ENCODE data around the gene PVALB. TPM values are rescaled to one million over a fixed set of nuclear protein-coding genes. Genes with fewer than 3 reads are reported as not detected.

The PVALB gene
- total and polyA plus RNA-seq, 4 donors = 10.0 to 22.8 (median 13.7) TPM

- Histone ChIP-seq H3K27me3 (ENCODE audit: control insufficient read depth, insufficient read depth, low read length) (peaks cover 2% of the 10 kb centered on the region), H3K27ac (ENCODE audit: low read depth, low read length) (no peak overlapping the region), H3K36me3 (ENCODE audit: control insufficient read depth, insufficient read depth, low read length) (no peaks in the 10 kb centered on the region), H3K4me1 (ENCODE audit: control insufficient read depth, insufficient read depth, low read length) (peaks cover 9% of the 10 kb centered on the region), H3K4me3 (ENCODE audit: low read depth, low read length) (no peak overlapping the region), H3K9me3 (ENCODE audit: control insufficient read depth, insufficient read depth, low read length) (no peaks in the 10 kb centered on the region)
- DNase-seq (ENCODE audit: low read depth in 4 of 6, low spot score in 6 of 6) = no peak
- 85% methylated on average over 13 of the region's 14 CpGs for WGBS (ENCODE audit: insufficient coverage)
Measured at GRCh38 chr22:36850056-36850455, 33.2 kb upstream of the PVALB start.

GRCh38 chr22:36846949-36847348 is 30.1 kb upstream of the PVALB start:
- no peaks in the 10 kb centered on the region for H3K9me3 ChIP-seq (ENCODE audit: control insufficient read depth, insufficient read depth, low read length)
- H3K36me3 ChIP-seq (ENCODE audit: control insufficient read depth, insufficient read depth, low read length) = no peaks in the 10 kb centered on the region
- H3K27me3 ChIP-seq (ENCODE audit: control insufficient read depth, insufficient read depth, low read length) = peaks cover 2% of the 10 kb centered on the region
- no peaks in the 10 kb centered on the region for H3K4me1 ChIP-seq (ENCODE audit: control insufficient read depth, insufficient read depth, low read length)
- 57% methylated on average over 6 of the region's 6 CpGs for WGBS (ENCODE audit: insufficient coverage)
- no peak overlapping the region for H3K4me3 ChIP-seq (ENCODE audit: low read depth, low read length)
- DNase-seq (ENCODE audit: low read depth in 4 of 6, low spot score in 6 of 6) = no peak
- no peak overlapping the region for H3K27ac ChIP-seq (ENCODE audit: low read depth, low read length)

- 73% methylated on average over 5 of the region's 5 CpGs for WGBS (ENCODE audit: insufficient coverage)
- H3K4me1 ChIP-seq (ENCODE audit: control insufficient read depth, insufficient read depth, low read length) = no peaks in the 10 kb centered on the region
- H3K9me3 ChIP-seq (ENCODE audit: control insufficient read depth, insufficient read depth, low read length) = no peaks in the 10 kb centered on the region
- no peaks in the 10 kb centered on the region for H3K36me3 ChIP-seq (ENCODE audit: control insufficient read depth, insufficient read depth, low read length)
- no peak overlapping the region for H3K27ac ChIP-seq (ENCODE audit: low read depth, low read length)
- H3K4me3 ChIP-seq (ENCODE audit: low read depth, low read length) = no peak overlapping the region
- no peak for DNase-seq (ENCODE audit: low read depth in 4 of 6, low spot score in 6 of 6)
- peaks cover 2% of the 10 kb centered on the region for H3K27me3 ChIP-seq (ENCODE audit: control insufficient read depth, insufficient read depth, low read length)
Measured at GRCh38 chr22:36846271-36846670, 29.4 kb upstream of the PVALB start.

- no peak for DNase-seq (ENCODE audit: low read depth in 4 of 6, low spot score in 6 of 6)
- H3K4me3 ChIP-seq (ENCODE audit: low read depth, low read length) = no peak overlapping the region
- no peaks in the 10 kb centered on the region for H3K9me3 ChIP-seq (ENCODE audit: control insufficient read depth, insufficient read depth, low read length)
- H3K4me1 ChIP-seq (ENCODE audit: control insufficient read depth, insufficient read depth, low read length) = no peaks in the 10 kb centered on the region
- no peaks in the 10 kb centered on the region for H3K36me3 ChIP-seq (ENCODE audit: control insufficient read depth, insufficient read depth, low read length)
- no peak overlapping the region for H3K27ac ChIP-seq (ENCODE audit: low read depth, low read length)
- no peaks in the 10 kb centered on the region for H3K27me3 ChIP-seq (ENCODE audit: control insufficient read depth, insufficient read depth, low read length)
- WGBS (ENCODE audit: insufficient coverage) = 85% methylated on average over 8 of the region's 8 CpGs
Measured at GRCh38 chr22:36840106-36840505, 23.3 kb upstream of the PVALB start.

GRCh38 chr22:36839356-36840073 is 22.7 kb upstream of the PVALB start:
- DNase-seq (ENCODE audit: low read depth in 4 of 6, low spot score in 6 of 6) = no peak
- Histone ChIP-seq H3K4me3 (ENCODE audit: low read depth, low read length) (no peak overlapping the region), H3K9me3 (ENCODE audit: control insufficient read depth, insufficient read depth, low read length) (no peaks in the 10 kb centered on the region), H3K36me3 (ENCODE audit: control insufficient read depth, insufficient read depth, low read length) (no peaks in the 10 kb centered on the region), H3K4me1 (ENCODE audit: control insufficient read depth, insufficient read depth, low read length) (no peaks in the 10 kb centered on the region), H3K27ac (ENCODE audit: low read depth, low read length) (no peak overlapping the region), H3K27me3 (ENCODE audit: control insufficient read depth, insufficient read depth, low read length) (no peaks in the 10 kb centered on the region)
- WGBS (ENCODE audit: insufficient coverage) = 96% methylated on average over 7 of the region's 10 CpGs

GRCh38 chr22:36838119-36839030 is 21.5 kb upstream of the PVALB start:
- no peaks in the 10 kb centered on the region for H3K4me1 ChIP-seq (ENCODE audit: control insufficient read depth, insufficient read depth, low read length)
- H3K27ac ChIP-seq (ENCODE audit: low read depth, low read length) = no peak overlapping the region
- H3K9me3 ChIP-seq (ENCODE audit: control insufficient read depth, insufficient read depth, low read length) = no peaks in the 10 kb centered on the region
- H3K4me3 ChIP-seq (ENCODE audit: low read depth, low read length) = no peak overlapping the region
- WGBS (ENCODE audit: insufficient coverage) = 77% methylated on average over 10 of the region's 10 CpGs
- H3K27me3 ChIP-seq (ENCODE audit: control insufficient read depth, insufficient read depth, low read length) = no peaks in the 10 kb centered on the region
- H3K36me3 ChIP-seq (ENCODE audit: control insufficient read depth, insufficient read depth, low read length) = no peaks in the 10 kb centered on the region
- no peak for DNase-seq (ENCODE audit: low read depth in 4 of 6, low spot score in 6 of 6)

GRCh38 chr22:36835903-36836302 is 19.1 kb upstream of the PVALB start:
- no peaks in the 10 kb centered on the region for H3K27me3 ChIP-seq (ENCODE audit: control insufficient read depth, insufficient read depth, low read length)
- no peaks in the 10 kb centered on the region for H3K36me3 ChIP-seq (ENCODE audit: control insufficient read depth, insufficient read depth, low read length)
- no peaks in the 10 kb centered on the region for H3K9me3 ChIP-seq (ENCODE audit: control insufficient read depth, insufficient read depth, low read length)
- 62% methylated on average over 3 of the region's 5 CpGs for WGBS (ENCODE audit: insufficient coverage)
- no peak overlapping the region for H3K4me3 ChIP-seq (ENCODE audit: low read depth, low read length)
- no peak for DNase-seq (ENCODE audit: low read depth in 4 of 6, low spot score in 6 of 6)
- H3K27ac ChIP-seq (ENCODE audit: low read depth, low read length) = no peak overlapping the region
- no peaks in the 10 kb centered on the region for H3K4me1 ChIP-seq (ENCODE audit: control insufficient read depth, insufficient read depth, low read length)

GRCh38 chr22:36833073-36833472 is 16.2 kb upstream of the PVALB start:
- Histone ChIP-seq H3K36me3 (ENCODE audit: control insufficient read depth, insufficient read depth, low read length) (no peaks in the 10 kb centered on the region), H3K9me3 (ENCODE audit: control insufficient read depth, insufficient read depth, low read length) (no peaks in the 10 kb centered on the region), H3K27me3 (ENCODE audit: control insufficient read depth, insufficient read depth, low read length) (no peaks in the 10 kb centered on the region), H3K4me3 (ENCODE audit: low read depth, low read length) (no peak overlapping the region), H3K27ac (ENCODE audit: low read depth, low read length) (no peak overlapping the region), H3K4me1 (ENCODE audit: control insufficient read depth, insufficient read depth, low read length) (no peaks in the 10 kb centered on the region)
- no peak for DNase-seq (ENCODE audit: low read depth in 4 of 6, low spot score in 6 of 6)
- WGBS (ENCODE audit: insufficient coverage) = 72% methylated on average over 3 of the region's 3 CpGs

- H3K4me3 ChIP-seq (ENCODE audit: low read depth, low read length) = no peak overlapping the region
- WGBS (ENCODE audit: insufficient coverage) = 94% methylated on average over 3 of the region's 3 CpGs
- no peak for DNase-seq (ENCODE audit: low read depth in 4 of 6, low spot score in 6 of 6)
- H3K27ac ChIP-seq (ENCODE audit: low read depth, low read length) = no peak overlapping the region
- H3K9me3 ChIP-seq (ENCODE audit: control insufficient read depth, insufficient read depth, low read length) = no peaks in the 10 kb centered on the region
- no peaks in the 10 kb centered on the region for H3K36me3 ChIP-seq (ENCODE audit: control insufficient read depth, insufficient read depth, low read length)
- H3K27me3 ChIP-seq (ENCODE audit: control insufficient read depth, insufficient read depth, low read length) = no peaks in the 10 kb centered on the region
- H3K4me1 ChIP-seq (ENCODE audit: control insufficient read depth, insufficient read depth, low read length) = no peaks in the 10 kb centered on the region
Measured at GRCh38 chr22:36831717-36832116, 14.9 kb upstream of the PVALB start.

- Histone ChIP-seq H3K4me1 (ENCODE audit: control insufficient read depth, insufficient read depth, low read length) (no peaks in the 10 kb centered on the region), H3K36me3 (ENCODE audit: control insufficient read depth, insufficient read depth, low read length) (no peaks in the 10 kb centered on the region), H3K9me3 (ENCODE audit: control insufficient read depth, insufficient read depth, low read length) (no peaks in the 10 kb centered on the region), H3K27me3 (ENCODE audit: control insufficient read depth, insufficient read depth, low read length) (no peaks in the 10 kb centered on the region), H3K4me3 (ENCODE audit: low read depth, low read length) (no peak overlapping the region), H3K27ac (ENCODE audit: low read depth, low read length) (no peak overlapping the region)
- DNase-seq (ENCODE audit: low read depth in 4 of 6, low spot score in 6 of 6) = no peak
Measured at GRCh38 chr22:36831206-36831605, 14.4 kb upstream of the PVALB start.
